Breast epithelium (tissue), 4 donors: ENCODE results near the gene TRNP1. TPM values are rescaled to one million over a fixed set of nuclear protein-coding genes. Genes with fewer than 3 reads are reported as not detected.

Experiments used
- DNase-seq, 2 donors: peaks; one replicate each; pipeline ENCODE4 v3.0.0-alpha.2; 2019; ENCODE audit warnings: low spot score in 2 of 2
- H3K27ac ChIP-seq, 2 donors: fragments of 200-600 bp; sonication (generic) in 1 of 2; one replicate each; pipeline ENCODE4 v1.5.1; 2016 to 2019; ENCODE audit warnings: mild to moderate bottlenecking in 1 of 2
- H3K27me3 ChIP-seq, 2 donors: fragments of 200-600 bp; sonication (generic) in 1 of 2; one replicate each; pipeline versions ENCODE4 v1.5.1 to v1.6.0; 2017 to 2019; ENCODE audit warnings: control low read depth in 1 of 2, mild to moderate bottlenecking in 1 of 2
- H3K36me3 ChIP-seq: fragments of 200-600 bp; one replicate; pipeline ENCODE4 v1.5.1; 2019
- H3K4me1 ChIP-seq, 2 donors: fragments of 200-600 bp; sonication (generic); one replicate each; pipeline ENCODE4 v1.5.1; 2016 to 2019; ENCODE audit warnings: control low read depth in 1 of 2
- H3K4me3 ChIP-seq, 3 donors: fragments of 200-600 bp; sonication (generic); 1 replicate in 2 of 3; 2 replicates in 1 of 3; pipeline ENCODE4 v1.5.1; 2016 to 2019; ENCODE audit warnings: mild to moderate bottlenecking in 3 of 3, moderate library complexity in 2 of 3
- H3K9me3 ChIP-seq, 2 donors: fragments of 200-600 bp; sonication (generic) in 1 of 2; one replicate each; pipeline ENCODE4 v1.5.1; 2016 to 2019; ENCODE audit warnings: control low read depth in 1 of 2
- CTCF ChIP-seq, 3 donors: fragments of 450-650 bp; IDR thresholded peaks; one replicate each; pipeline ENCODE4 v1.5.1; 2016 to 2017; ENCODE audit warnings: antibody characterized with exemption in 3 of 3, mild to moderate bottlenecking in 3 of 3, moderate library complexity in 3 of 3
- POLR2A ChIP-seq: fragments of 450-650 bp; IDR thresholded peaks from one replicate; pipeline ENCODE4 v1.6.1; 2016; ENCODE audit warnings: antibody characterized with exemption, mild to moderate bottlenecking, moderate library complexity
- POLR2AphosphoS5 ChIP-seq, 3 donors: sonication (generic); formaldehyde crosslinking; IDR thresholded peaks; one replicate each; pipeline ENCODE4 v1.6.1; 2017; ENCODE audit warnings: antibody characterized with exemption in 3 of 3
- intact Hi-C: fragments of 100-400 bp; cut with DNase I; formaldehyde crosslinking; loops from one replicate; pipeline ENCODE4 v1.15.1; 2023; ENCODE audit warnings: low total_unique reads
- total RNA-seq, 3 donors: library from RNA; depleted of rRNA; stranded (reverse); fragments of >200 nt; gene quantifications; one replicate each; pipeline ENCODE4 v1.1.0, GENCODE V29; 2016

Gene TRNP1
- total RNA-seq, 3 donors from 2014 or later, result 1.6 to 27.8 (median 16.7) TPM

- H3K27me3 ChIP-seq, result no peaks in the 10 kb centered on the region
- H3K36me3 ChIP-seq, result no peaks in the 10 kb centered on the region
- DNase-seq, result no peak
- no peaks in the 10 kb centered on the region for H3K9me3 ChIP-seq
- TF ChIP-seq CTCF (IDR thresholded peaks at IDR 0.05) (no peak), POLR2A (no peak), POLR2AphosphoS5 (IDR thresholded peaks at IDR 0.05) (no peak)
- H3K4me1 ChIP-seq, result peaks cover 9 to 42% of the 10 kb centered on the region in 2 donors
- H3K4me3 ChIP-seq, result no peak overlapping the region
- intact Hi-C loops, result no loop called here
- H3K27ac ChIP-seq, result peak overlapping the region; percentile 26 to 94
These were observed 13.2 kb downstream of the TRNP1 start for GRCh38 chr1:27006683-27007082.

- no peaks in the 10 kb centered on the region for H3K36me3 ChIP-seq
- H3K4me3 ChIP-seq, result peak overlapping the region in 1 of 3 donors; percentile 44
- no peaks in the 10 kb centered on the region for H3K27me3 ChIP-seq
- H3K9me3 ChIP-seq, result no peaks in the 10 kb centered on the region
- no peak for TF ChIP-seq POLR2A
- TF ChIP-seq POLR2AphosphoS5 (IDR thresholded peaks at IDR 0.05), result peak; percentile 23 to 89 (median 88)
- H3K4me1 ChIP-seq, result peaks cover 9 to 42% of the 10 kb centered on the region in 2 donors
- peak overlapping the region; percentile 86 to 94 for H3K27ac ChIP-seq
- intact Hi-C loops, result no loop called here
- DNase-seq, result peak; percentile 78 to 95
These were observed 14.6 kb downstream of the TRNP1 start for GRCh38 chr1:27007909-27008582.

GRCh38 chr1:27009601-27010197, 16.2 kb downstream of the TRNP1 start:
- Histone ChIP-seq H3K4me3 (peak overlapping the region in 2 of 3 donors; percentile 64 to 80), H3K4me1 (peaks cover 4 to 33% of the 10 kb centered on the region in 2 donors), H3K27me3 (no peaks in the 10 kb centered on the region), H3K36me3 (no peaks in the 10 kb centered on the region), H3K9me3 (no peaks in the 10 kb centered on the region), H3K27ac (peak overlapping the region; percentile 92 to 94)
- no peak for TF ChIP-seq CTCF (IDR thresholded peaks at IDR 0.05)
- no peak for TF ChIP-seq POLR2A
- no peak for TF ChIP-seq POLR2AphosphoS5 (IDR thresholded peaks at IDR 0.05)
- intact Hi-C loops, result no loop called here
- peak; percentile 72 to 81 for DNase-seq

- H3K27me3 ChIP-seq, result no peaks in the 10 kb centered on the region
- H3K36me3 ChIP-seq, result no peaks in the 10 kb centered on the region
- TF ChIP-seq POLR2A, result no peak
- no peak for TF ChIP-seq POLR2AphosphoS5 (IDR thresholded peaks at IDR 0.05)
- no peak for TF ChIP-seq CTCF (IDR thresholded peaks at IDR 0.05)
- peak overlapping the region; percentile 40 to 80 (median 64) for H3K4me3 ChIP-seq
- H3K27ac ChIP-seq, result peak overlapping the region; percentile 92 to 94
- H3K4me1 ChIP-seq, result peaks cover 0 to 26% of the 10 kb centered on the region in 2 donors
- DNase-seq, result peak in 1 of 2 donors; percentile 70
- no peaks in the 10 kb centered on the region for H3K9me3 ChIP-seq
- intact Hi-C loops, result no loop called here
These were observed 16.9 kb downstream of the TRNP1 start for GRCh38 chr1:27010226-27010994.

- peaks cover 0 to 24% of the 10 kb centered on the region in 2 donors for H3K4me1 ChIP-seq
- peak; percentile 89 to 93 for DNase-seq
- TF ChIP-seq CTCF (IDR thresholded peaks at IDR 0.05) (no peak), POLR2AphosphoS5 (IDR thresholded peaks at IDR 0.05) (peak in 2 of 3 donors; percentile 21 to 66)
- H3K27me3 ChIP-seq, result no peaks in the 10 kb centered on the region
- peak overlapping the region; percentile 92 to 94 for H3K27ac ChIP-seq
- intact Hi-C loops, result no loop called here
- no peaks in the 10 kb centered on the region for H3K36me3 ChIP-seq
- H3K9me3 ChIP-seq, result no peaks in the 10 kb centered on the region
- H3K4me3 ChIP-seq, result peak overlapping the region; percentile 40 to 80 (median 64)
These were observed 17.7 kb downstream of the TRNP1 start for GRCh38 chr1:27011058-27011764.
